ENCODE results near the gene RBMS1.

The RBMS1 gene

DNA sequence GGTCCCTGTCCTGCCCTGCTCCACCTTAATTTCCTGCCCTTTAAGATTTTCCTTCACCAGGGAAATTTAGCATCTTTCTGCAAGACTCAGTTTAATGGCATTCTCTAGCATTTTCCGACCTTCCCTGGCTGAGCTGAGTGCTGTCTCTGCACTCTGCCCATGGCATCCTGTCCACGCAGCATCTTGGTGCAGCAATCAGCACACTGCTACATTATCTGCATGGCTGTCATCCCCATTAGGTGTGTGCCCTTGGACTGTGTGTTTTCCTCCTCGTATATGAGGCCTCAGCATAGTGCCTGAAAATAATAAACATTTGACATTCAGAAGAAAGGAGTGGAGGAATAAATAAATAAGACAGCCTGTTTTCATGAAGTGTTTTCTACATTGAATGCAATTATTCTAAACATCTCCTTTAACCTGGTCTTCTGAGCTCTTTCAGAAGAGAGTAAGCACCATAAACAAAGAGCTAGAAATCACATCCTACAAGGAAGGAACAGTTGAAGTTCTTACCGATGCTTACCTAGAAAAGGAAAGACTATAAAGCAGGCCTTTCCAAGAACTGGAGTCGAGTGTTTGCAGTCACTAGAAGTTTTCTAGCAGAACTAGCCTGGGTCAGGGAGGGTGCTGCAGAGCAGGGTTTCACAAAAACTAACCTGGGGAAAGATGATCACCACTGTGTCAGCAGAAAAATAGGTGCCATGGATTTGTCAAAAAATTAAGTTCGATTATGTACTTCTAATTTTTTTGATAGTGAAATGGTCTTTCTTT, 162.2 kb downstream of the RBMS1 start:
- no peak for DNase-seq (ENCODE audit: low spot score)

DNA sequence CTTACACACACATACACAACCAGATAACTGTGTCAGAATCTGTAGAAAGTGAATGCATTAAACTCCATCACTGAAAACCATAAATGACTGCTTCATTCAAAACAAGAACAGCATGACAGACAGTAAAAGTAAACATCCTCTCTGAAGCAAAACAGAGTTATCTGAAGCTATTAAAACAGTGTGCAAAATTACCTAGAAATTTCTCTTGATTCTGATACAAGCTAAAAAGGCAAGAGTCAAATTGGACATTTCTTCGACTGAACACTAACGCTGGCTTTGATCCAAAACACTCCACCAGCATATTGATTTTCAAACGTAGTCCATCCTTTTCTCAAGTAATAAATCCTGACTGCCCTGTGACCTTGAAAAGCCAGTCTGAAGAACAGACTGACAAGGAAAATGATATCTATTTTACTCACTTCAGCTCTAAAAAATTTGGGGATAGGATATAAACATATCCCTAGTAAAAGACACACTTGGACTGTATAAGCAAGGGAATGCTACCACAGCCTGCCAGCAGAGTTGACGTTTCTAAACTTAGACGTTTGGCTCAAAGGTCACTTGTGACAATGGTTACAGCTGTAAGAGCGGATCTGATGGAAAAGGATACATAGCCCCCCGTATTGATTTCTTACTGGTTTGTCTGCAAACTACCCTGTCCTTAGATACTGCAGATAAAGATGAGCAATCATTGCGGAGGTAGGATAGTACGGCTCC, 164.6 kb downstream of the RBMS1 start:
- no peak for DNase-seq (ENCODE audit: low spot score)

DNA sequence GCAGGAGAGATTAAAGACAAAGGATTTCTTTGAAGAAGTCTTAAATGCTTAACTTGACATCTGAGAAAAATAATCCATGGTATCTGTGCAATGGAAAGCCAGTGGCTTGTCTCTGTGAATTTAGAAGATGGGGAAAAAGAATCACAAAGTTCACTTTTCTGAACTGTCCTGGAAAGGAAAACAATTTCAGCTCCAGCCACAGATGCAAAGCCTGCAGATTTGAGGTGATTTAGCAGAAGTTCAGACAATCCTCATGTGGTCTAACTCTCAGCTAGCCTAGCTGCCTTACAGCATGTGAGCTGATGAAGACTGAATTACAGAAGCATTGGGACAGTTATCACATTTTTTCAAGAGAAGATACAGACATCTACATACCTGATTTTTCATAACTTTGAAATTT, 166.8 kb downstream of the RBMS1 start:
- no peak for DNase-seq (ENCODE audit: low spot score)

DNA sequence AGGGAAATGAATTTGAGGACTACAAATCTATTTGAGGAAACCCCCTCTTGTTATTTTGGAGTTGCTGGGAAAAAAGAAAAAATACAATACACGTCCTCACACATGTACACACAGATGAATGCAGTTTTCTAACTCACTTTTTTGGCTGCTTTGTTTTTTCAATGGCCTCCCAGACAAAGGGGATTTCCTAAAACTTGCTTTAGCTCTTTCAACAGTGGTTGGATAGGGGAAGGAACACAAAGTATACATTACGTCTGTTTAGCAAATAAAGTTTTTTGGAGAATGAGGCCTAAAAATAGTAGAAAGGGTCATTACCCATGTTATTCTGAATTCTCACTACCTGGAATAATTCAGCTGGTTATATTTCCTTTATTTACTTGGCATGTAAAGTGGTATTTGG, 168.2 kb downstream of the RBMS1 start:
- no peak for DNase-seq (ENCODE audit: low spot score)

DNA sequence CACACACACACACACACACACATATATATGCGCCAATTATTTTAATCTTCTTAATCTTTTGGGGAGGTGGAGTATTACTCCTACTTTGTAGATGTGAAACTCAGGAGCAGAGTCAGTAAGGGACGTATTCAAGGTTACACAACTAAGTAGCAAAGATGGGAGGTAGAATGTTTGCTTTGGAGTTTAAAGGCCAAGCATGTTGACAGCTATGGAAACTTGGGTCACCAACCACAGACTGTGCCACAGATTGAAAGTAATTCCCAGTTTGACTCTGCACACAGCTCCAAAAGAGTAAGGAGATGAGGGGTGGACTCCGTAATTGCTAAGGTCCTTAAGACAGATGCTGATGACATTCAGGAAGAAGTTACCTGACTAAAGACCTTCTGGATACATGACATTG, 168.7 kb downstream of the RBMS1 start:
- DNase-seq (ENCODE audit: low spot score) = peak; percentile 54

DNA sequence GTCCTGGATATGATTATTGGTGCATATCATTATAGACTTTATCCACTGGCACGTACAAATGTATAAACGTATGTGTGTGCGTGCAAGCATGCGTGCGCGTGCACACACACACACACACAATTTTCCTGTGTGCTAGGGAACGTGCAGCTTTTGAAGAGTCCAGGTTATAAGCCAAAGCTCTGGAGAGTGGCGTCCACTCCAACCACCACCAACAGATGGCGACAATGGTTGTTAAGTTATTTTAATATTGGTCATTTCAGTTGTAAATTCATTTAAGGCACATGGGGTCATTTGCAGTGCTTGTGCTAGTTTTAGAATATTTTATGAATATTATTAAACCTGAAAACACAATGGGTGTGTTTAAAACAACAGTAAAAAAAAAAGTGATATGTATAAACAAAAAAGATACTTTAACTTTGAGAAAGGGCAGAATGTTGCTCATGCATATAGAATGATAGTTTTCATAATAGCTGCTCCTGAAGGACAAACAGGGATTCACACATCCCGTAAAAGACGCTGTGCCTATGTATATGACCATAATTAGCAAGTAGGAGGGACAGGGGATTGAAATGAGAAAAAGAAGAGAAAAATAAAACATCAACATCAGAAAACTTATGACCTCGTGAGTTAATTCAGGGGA, 169.3 kb downstream of the RBMS1 start:
- peak; percentile 60 for DNase-seq (ENCODE audit: low spot score)

DNA sequence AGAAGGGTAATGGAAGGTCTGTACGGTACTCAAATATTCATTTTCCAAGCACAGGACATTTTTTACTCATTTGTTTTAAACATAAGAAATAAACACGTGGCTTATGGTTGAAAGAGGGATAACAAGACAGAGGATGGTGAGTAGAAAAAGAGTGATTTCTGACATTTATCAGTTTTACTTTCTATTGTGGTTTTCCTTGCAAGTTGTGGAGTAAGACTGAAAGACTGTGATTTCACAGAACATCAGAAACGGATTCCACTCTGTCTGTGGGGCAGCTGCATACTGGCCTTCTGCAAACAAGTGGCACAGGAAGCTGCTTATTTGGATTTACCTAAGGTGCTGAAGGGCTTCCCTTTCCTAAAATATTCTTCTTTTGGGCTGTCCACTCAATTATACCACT, 171.3 kb downstream of the RBMS1 start:
- peak; percentile 86 for DNase-seq (ENCODE audit: low spot score)

DNA sequence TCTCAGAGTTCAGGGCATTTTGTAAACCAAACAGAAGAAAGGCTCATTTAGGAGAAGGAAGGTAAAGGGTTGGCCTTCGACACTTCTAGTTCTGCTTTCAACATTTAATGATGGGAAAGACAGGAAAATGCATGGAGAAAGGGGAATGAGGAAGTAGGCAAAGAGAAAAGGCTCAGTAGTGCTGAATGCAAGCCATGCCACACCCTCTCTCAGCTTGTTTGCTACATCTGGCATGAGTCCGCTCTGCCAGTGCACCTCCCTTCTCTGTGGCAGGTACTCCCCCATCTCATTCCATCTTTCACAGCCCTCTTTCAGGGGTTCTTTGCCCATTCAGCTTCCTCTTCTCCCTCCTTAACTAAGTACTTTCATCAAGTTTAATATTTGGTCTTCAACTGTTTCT, 172.6 kb downstream of the RBMS1 start:
- DNase-seq (ENCODE audit: low spot score) = no peak

DNA sequence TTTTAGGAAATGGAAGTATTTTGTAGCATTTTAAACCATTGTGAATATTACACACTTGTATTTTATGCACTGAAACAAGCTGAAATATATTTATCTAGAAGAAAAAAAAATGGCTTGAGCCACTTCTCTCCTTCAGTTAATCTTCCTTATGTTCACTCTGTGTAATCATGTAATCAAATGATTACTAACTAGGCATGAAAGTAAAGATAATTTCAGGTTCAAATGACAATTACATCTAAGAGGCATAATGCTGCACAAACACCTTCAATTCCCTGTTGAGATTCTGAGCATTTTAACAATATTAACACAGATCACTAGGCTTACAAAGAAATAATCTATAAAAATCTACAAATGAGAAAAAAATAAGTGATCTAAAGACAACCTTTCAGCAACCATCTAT, 173.9 kb downstream of the RBMS1 start:
- DNase-seq (ENCODE audit: low spot score) = no peak

DNA sequence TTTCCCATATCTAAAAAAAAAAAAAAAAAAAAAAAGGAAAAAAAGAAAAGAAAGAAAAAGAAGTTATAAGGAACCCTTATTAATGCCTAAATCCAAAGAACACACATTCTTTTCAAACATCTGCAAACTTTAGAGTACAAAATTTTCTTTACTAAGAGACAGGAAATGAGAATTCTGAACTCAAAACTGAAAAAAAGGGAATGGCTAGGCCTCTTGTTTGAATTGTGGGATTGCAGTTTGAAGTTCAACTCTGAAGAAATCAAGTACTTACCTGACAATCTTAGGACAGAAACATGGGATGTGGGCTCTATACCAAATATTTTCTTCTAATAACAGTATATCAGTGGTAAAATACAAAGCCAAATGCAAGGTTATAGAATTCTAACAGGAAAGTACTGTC, 175.4 kb downstream of the RBMS1 start:
- DNase-seq (ENCODE audit: low spot score) = no peak

DNA sequence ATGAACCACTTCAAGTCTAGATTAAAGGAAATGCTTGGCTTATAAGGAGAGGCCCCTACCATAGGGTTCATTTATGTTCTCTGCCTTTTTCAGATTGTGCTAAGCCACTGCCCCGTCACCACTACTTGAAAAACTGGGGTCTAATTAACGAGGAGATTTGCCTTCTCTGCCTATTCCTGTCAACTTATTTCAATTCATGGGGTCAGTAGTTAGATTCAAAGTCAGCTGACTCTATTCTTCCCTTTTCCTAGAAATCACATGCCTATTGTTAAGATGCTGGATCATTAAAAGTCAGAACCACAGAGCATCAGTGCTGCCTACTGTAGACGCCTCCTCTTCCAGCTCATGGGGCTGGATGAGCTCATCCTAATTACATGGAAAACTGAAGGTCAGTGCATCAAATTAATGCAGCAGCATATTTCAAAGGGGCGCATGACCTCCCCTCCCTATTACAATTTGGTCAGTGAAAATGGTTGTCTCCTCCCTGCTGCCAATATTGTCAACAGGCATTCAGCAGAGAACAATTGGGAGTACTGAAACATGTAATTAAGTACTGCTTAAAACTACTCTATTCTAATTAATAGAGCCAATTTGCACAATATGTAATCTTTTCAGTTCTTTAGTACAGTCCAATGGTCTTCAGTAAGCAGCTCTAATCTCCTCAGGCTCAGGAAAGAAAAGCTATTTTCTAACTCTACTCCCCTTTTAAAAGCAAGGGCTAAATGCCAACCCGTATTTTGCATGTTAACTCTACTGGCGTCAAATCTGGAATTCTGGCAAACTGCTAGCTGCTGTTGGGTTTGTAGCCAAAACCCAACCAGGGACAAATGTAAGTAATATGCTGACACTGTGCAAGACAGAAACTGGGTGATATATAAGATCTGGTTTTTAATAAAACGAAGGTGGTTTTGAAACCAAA, 176.2 kb downstream of the RBMS1 start:
- DNase-seq (ENCODE audit: low spot score) = no peak

DNA sequence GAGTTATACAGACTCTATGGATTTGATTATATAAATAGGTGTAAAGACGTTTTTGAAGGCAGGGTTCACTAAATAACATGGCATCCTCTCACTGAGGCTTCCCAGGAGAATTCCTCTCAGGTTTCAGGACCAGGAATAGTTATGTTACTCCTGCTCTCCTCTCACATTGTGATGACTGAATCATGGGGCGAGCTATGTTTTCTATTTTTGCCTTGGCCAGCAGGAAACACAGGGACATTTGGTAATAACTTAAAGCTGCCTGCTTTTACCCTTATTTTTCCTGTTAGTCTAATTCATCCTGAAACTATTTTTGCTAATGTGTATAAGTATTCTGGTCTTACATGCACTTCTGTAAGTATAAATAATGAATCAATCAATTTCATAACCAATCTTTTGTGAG, 178.3 kb downstream of the RBMS1 start:
- DNase-seq (ENCODE audit: low spot score) = no peak

DNA sequence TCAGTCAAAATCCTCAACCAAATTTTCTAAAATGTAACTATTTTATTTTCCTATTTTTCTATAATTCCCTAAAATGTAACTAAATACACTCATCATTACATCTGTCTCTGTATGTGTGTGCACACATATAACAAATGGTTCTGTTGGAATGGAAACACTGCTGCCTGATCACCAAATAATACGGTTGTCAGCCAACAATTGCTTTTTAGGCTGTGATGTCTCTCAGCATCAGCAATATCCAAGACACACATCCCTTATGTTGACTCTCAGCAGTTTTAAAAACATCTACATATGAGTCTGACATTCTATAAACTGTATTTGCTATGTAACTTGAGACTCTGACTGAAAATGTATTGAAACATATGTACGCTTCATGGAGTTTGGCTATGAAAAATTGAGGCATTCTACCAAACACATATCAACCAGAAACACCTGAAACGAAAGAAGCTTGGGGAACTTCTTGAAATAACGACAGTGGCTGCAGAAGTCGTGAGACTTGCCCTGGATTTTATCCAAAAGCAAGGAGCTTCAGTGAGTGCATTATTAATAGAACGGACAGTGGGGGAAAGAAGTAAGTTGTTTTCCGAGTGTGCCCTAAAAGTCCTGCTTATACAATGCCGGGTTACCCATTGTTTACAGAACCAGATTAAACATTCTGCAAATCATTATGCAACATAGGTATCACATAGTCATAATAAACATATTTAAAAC, 183.3 kb downstream of the RBMS1 start:
- no peak for DNase-seq (ENCODE audit: low spot score)

DNA sequence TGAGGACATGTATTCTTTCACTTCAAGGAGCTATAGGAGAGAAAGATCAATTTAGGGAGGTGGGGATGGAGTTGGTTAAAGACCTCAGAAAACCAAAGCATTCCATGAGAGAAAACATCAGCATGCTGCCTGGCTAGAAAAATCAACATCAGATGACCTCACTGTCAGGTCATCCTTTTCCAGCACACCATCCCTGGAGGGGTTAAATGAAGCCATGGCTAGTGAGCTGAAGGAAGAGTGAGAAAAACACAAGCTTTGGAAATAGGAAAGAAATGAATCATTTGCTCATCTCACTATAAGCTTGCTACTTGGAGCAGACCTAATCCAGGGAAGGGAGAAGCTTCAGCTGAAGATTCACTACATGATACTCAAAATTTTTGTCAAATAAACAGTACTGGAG, 184.0 kb downstream of the RBMS1 start:
- no peak for DNase-seq (ENCODE audit: low spot score)

DNA sequence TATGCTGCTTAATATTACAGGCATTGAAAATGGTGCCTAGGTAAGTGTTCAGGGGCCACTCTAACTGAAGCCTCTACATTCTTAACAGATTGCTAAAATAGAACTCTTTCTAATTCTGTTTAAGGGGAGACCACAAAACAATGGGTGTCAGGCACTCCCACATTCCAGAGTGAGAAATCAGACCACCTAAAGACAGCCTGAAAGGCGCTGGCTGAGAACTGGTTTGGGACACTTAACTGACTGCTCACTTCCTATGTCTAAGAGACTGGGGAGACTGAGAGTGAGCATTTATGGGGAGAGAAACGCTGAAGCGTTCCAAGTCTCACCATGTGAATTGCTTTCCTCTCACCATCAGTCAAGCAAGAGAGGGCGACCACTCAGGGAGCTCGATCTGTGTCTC, 184.7 kb downstream of the RBMS1 start:
- no peak for DNase-seq (ENCODE audit: low spot score)

DNA sequence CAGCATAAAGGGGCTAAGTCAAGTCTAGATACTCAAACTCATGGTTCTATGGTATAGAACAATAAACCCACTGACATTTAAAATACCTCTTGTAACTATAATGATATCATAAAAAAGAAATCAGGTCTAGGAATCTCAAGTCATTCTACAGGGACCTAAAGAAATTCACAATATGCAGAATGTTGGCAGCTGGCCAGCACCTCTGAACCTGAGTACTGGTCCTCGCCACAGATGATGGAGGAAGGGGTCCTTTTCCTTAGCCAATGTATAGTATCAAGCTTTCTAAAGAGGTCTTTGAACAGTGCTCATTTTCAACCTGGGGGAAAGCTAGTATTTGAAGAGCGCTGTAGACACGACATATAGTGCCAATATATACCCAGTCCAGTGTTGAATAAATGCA, 185.1 kb downstream of the RBMS1 start:
- DNase-seq (ENCODE audit: low spot score) = no peak

DNA sequence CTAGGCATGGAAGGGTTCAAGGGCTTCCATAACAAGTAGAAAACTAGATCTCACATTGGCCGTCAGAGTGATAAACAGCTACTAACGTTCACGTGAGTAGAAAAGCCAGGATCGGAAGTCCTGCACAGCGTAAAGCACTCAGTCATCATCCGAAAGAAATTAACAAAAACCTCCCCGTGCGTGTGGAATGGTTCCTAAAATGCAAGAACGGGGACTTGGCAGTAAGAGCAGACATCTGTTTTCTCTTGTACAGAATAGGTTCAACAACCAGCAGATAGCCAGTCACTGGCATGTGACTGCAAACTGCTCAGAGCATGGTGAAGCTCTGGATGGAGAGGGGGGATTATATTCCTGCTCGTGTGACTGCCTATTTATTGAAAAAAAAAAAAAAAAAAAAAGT, 186.6 kb downstream of the RBMS1 start:
- DNase-seq (ENCODE audit: low spot score) = no peak

DNA sequence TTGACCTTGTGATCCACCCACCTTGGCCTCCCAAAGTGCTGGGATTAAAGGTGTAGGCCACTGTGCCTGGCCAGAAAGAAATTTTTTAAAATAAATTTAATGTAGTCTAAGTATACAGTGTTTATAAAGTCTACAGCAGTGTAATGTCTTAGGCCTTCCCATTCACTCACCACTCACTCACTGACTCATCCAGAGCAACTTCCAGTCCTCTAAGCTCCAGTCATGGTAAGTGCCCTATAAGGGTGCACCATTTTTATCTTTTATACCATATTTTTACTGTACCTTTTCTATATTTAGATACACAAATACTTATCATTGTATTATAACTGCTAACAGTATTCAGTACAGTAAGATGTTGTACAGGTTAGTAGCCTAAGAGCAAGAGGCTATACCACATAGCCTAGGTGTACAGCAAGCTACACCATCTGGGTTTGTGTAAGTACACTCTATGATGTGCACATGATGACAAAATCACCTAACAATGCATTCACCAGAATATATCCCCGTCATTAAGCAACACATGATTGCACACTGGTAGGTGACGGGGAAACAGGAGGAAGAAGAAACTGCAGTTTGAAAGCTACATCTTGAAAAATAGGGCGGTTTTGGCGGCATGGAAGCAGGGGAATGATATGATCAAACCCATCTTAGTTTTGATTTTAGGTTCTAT, 188.4 kb downstream of the RBMS1 start:
- DNase-seq (ENCODE audit: low spot score) = no peak

DNA sequence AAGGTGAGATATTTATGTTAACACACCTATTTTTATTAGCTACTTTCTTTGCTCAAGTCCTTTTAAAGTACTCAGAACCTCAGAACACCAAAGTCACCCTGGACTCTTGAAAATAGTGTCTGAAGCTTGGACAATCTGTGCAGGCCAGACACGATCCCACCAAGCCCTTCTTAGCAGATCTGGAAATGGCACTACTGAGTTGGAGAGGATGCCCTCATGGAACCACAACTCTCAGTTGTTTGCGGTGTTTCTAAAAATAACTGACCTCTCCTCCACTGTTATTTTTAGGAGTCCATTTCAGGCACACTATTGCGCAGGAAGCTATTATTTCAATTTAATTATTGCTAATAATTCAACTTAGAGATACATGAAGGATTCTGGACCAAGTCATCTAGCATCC, 190.1 kb downstream of the RBMS1 start:
- DNase-seq (ENCODE audit: low spot score) = no peak

DNA sequence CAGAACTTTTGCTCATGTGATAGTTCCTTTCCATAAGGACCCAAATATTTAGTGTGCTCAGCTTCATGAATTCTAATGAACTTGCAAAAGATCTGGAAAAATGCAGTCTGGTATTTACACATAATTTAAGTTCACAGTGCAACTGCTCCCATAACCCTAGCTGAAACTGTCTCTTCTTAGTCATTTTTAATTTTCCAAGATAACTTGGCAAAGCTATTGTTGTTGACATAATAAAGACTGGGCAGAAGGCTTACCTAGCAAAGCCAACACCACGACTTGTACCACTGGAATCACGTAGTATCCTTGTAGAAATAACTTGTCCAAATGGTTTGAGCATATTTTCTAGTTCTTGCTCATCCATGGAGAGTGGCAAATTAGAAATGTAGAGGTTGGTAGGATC, 190.5 kb downstream of the RBMS1 start:
- DNase-seq (ENCODE audit: low spot score) = no peak

DNA sequence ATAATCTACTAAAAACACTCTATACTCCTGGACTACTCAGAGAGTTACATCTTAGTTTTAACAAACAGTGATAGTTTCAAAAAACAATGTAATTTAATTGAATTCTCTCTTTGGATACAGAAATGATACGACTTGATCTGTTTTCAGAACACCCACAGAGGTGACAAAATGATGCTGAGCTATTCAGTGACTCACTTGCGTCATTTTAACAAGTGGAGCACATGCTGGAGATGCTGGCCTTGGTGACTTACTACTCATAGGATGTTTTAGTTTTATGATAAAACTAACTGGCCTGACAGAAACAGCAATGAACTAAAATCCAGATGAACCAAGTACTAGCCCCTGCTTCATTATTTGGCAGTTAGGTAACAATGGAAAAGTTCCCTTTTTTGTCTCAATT, 192.2 kb downstream of the RBMS1 start:
- DNase-seq (ENCODE audit: low spot score) = peak; percentile 85
